ENCODE data around the gene DOCK4. TPM values are rescaled to one million over a fixed set of nuclear protein-coding genes. Genes with fewer than 3 reads are reported as not detected.
A peak's percentile ranks its signal among the peaks of the same experiment; 100 is the strongest.

Gene DOCK4
- total RNA-seq, 4 donors from 2014 or later, result 30.8 to 49.8 (median 37.2) TPM

DNA sequence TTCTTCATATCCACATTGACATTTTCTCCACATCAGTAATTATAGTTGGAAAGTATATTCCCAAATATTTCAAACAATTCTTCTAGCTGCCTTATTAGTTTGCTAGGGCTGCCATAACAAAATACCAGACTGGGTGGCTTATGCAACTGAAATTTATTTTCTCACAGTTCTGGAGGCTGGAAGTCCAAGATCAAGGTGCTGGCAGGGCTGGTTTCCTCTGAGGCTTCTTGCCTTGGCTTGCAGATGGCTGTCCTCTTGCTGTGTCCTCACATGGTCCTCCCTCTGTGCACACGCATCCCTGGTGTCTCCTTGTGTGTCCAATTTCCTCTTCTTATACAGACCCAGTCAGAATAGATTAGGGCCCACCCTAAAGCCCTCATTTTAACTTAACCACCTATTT is 34.5 kb downstream of the DOCK4 start:
- TF ChIP-seq EP300 (IDR thresholded peaks at IDR 0.05) (no peak), POLR2A (IDR thresholded peaks at IDR 0.05) (no peak)
- TF ChIP-seq, protein P1, sequence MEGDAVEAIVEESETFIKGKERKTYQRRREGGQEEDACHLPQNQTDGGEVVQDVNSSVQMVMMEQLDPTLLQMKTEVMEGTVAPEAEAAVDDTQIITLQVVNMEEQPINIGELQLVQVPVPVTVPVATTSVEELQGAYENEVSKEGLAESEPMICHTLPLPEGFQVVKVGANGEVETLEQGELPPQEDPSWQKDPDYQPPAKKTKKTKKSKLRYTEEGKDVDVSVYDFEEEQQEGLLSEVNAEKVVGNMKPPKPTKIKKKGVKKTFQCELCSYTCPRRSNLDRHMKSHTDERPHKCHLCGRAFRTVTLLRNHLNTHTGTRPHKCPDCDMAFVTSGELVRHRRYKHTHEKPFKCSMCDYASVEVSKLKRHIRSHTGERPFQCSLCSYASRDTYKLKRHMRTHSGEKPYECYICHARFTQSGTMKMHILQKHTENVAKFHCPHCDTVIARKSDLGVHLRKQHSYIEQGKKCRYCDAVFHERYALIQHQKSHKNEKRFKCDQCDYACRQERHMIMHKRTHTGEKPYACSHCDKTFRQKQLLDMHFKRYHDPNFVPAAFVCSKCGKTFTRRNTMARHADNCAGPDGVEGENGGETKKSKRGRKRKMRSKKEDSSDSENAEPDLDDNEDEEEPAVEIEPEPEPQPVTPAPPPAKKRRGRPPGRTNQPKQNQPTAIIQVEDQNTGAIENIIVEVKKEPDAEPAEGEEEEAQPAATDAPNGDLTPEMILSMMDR (IDR thresholded peaks at IDR 0.05), result no peak
- Histone ChIP-seq H3K36me3 (peaks cover 0 to 5% (median 0%) of the 10 kb centered on the region in 3 donors), H3K27ac (no peak overlapping the region), H3K4me3 (no peak overlapping the region), H3K9me3 (no peaks in the 10 kb centered on the region), H3K27me3 (no peaks in the 10 kb centered on the region), H3K4me1 (peaks cover 0 to 12% (median 1%) of the 10 kb centered on the region in 4 donors)
- WGBS, 2 donors, result 95 to 100% methylated on average over 1 of the region's 1 CpG
- no peak for DNase-seq (ENCODE audit: low spot score in 2 of 2)

DNA sequence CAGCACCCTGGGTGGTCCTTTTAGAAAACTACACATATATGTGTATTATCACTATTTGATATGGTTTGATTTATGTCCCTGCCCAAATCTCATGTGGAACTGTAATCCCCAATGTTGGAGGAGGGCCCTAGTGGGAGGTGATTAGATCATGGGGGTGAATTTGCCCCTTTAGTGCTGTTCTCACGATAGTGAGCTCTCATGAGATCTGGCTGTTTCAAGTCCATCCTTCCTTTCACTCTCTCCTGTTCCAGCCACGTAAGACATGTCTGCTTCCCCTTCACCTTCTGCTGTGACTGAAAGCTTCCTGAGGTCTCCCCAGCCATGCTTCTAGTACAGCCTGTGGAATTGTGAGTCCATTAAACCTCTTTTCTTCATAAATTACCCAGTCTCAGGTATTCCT is 37.3 kb downstream of the DOCK4 start:
- TF ChIP-seq, protein P1 (IDR thresholded peaks at IDR 0.05), result no peak
- TF ChIP-seq POLR2A (IDR thresholded peaks at IDR 0.05) (no peak), EP300 (IDR thresholded peaks at IDR 0.05) (no peak)
- DNase-seq (ENCODE audit: low spot score in 2 of 2), result no peak
- 81 to 86% methylated on average over 2 of the region's 2 CpGs for WGBS, 2 donors
- no peaks in the 10 kb centered on the region for H3K27me3 ChIP-seq
- no peak overlapping the region for H3K27ac ChIP-seq
- H3K36me3 ChIP-seq, result peaks cover 0 to 5% (median 0%) of the 10 kb centered on the region in 3 donors
- H3K4me3 ChIP-seq, result no peak overlapping the region
- H3K9me3 ChIP-seq, result no peaks in the 10 kb centered on the region
- peaks cover 0 to 16% (median 1%) of the 10 kb centered on the region in 4 donors for H3K4me1 ChIP-seq

DNA sequence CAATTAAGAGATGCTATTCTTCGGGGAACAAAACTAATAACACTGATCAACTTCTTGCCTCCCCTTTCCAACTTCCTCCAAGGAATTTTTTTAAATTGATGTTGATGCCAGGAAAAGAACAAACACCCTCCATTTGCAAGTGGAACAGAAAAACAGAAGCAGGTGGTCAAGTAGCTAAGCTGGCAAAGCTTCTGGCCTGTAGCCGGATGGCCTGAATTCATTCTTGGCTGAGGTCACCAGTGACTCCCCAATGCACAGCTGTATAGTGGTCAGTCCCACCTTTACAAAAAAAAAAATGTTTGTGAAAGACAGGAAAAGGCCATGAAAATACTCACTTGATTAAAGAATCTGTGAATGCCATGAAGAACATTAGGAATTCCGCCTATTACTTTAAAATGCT is 39.1 kb downstream of the DOCK4 start:
- no peak overlapping the region for H3K27ac ChIP-seq
- DNase-seq (ENCODE audit: low spot score in 2 of 2), result no peak
- 80 to 85% methylated on average over 3 of the region's 3 CpGs for WGBS, 2 donors
- peaks cover 0 to 20% (median 6%) of the 10 kb centered on the region in 4 donors for H3K4me1 ChIP-seq
- H3K27me3 ChIP-seq, result no peaks in the 10 kb centered on the region
- no peak overlapping the region for H3K4me3 ChIP-seq
- TF ChIP-seq EP300 (IDR thresholded peaks at IDR 0.05) (no peak), POLR2A (IDR thresholded peaks at IDR 0.05) (no peak)
- TF ChIP-seq, protein P1 (IDR thresholded peaks at IDR 0.05), result no peak
- no peaks in the 10 kb centered on the region for H3K9me3 ChIP-seq
- H3K36me3 ChIP-seq, result peaks cover 0 to 5% (median 0%) of the 10 kb centered on the region in 3 donors

DNA sequence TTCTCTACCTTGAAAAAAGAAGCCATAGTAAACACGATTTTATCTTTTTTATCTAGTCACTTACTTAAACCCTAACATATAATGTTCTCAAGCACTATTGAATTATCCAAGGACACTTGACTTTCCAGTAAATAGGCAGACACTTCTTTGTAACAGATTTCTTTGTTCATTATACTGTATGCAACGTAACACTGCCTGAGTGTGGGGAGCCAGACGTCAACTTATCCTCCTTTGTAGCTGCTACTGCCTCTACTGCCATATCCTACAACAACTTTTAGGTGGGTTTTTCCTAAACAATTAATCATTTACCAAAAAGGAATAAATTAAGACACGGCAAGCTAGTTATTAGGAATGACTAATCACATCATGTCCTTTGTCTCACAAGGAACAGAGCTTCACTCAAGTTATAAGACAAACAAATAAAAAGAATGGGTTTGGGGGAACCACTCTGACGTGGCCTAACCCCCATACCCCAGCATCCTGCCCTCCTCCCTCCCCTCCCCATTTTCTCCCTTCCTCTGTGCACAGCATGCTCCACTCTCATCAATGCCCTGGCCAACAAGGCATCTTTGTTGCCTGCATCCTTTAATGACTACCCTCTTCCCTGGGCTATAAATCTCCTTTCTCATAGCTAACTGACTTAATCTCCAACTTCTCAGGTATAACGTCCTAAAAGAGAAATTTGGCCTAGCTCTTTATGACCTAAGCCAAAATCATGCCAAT is 43.3 kb downstream of the DOCK4 start:
- DNase-seq (ENCODE audit: low spot score in 2 of 2), result no peak
- 42 to 49% methylated on average over 6 of the region's 6 CpGs for WGBS, 2 donors
- Histone ChIP-seq H3K27me3 (no peaks in the 10 kb centered on the region), H3K9me3 (no peaks in the 10 kb centered on the region), H3K4me3 (no peak overlapping the region), H3K36me3 (no peaks in the 10 kb centered on the region), H3K4me1 (peaks cover 0 to 50% (median 14%) of the 10 kb centered on the region in 4 donors), H3K27ac (peak overlapping the region in 2 of 4 donors; percentile 66 to 86)
- TF ChIP-seq, protein P1 (IDR thresholded peaks at IDR 0.05), result no peak
- TF ChIP-seq EP300 (IDR thresholded peaks at IDR 0.05) (no peak), POLR2A (IDR thresholded peaks at IDR 0.05) (no peak)

DNA sequence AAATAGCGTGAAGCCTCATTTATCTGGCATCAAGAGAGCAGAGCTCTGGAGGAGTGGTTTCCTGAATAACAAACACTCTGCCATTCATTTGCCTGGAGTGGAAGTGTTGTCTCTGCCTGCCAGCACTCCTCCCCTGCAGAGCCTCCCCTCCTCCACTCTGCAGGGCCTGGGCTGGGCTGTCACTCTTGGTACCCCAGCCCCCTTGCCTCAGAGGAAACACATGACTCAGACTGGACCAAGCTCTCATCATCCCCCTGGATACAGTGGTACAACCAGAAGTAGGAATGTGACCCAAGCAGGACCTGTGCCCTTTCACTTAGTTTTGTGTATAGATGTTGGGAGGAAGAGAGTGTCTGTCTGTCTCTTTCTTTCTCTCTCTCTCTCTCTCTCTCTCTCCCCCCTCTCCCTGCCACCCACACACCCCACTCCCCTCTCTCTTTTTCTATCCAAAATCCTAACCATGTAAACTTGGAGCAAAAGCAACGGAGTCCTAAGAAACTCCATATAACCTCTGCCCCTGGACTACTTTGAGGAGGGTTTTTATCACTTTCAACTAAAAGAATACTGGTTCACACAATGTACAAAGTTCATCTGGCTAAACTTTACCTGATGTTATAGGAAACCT is 43.9 kb downstream of the DOCK4 start:
- Histone ChIP-seq H3K27ac (peak overlapping the region in 3 of 4 donors; percentile 31 to 86 (median 66)), H3K27me3 (no peaks in the 10 kb centered on the region), H3K9me3 (no peaks in the 10 kb centered on the region), H3K4me1 (peaks cover 0 to 50% (median 14%) of the 10 kb centered on the region in 4 donors), H3K4me3 (no peak overlapping the region), H3K36me3 (no peaks in the 10 kb centered on the region)
- no peak for DNase-seq (ENCODE audit: low spot score in 2 of 2)
- 22 to 32% methylated on average over 2 of the region's 2 CpGs for WGBS, 2 donors
- peak in 1 of 2 donors; percentile 65 for TF ChIP-seq EP300 (IDR thresholded peaks at IDR 0.05)
- no peak for TF ChIP-seq POLR2A (IDR thresholded peaks at IDR 0.05)
